ACC112 (cell line): ENCODE results near the gene CTSW.

Source experiments
- H2AFZ ChIP-seq: fragments of 200-600 bp; sonication (generic); one replicate; pipeline ENCODE4 v1.6.0; 2017; ENCODE audit warnings: antibody characterized with exemption, low read length; ENCODE audit not compliant: unreplicated experiment
- H3K27ac ChIP-seq: fragments of 200-600 bp; sonication (generic); 2 replicates; pipeline ENCODE4 v1.5.1; 2014; ENCODE audit warnings: low read depth, mild to moderate bottlenecking, antibody characterized with exemption, low read length, moderate library complexity
- H3K27me3 ChIP-seq: fragments of 200-600 bp; sonication (generic); 2 replicates; pipeline ENCODE4 v1.6.1; 2014; ENCODE audit warnings: mild to moderate bottlenecking, antibody characterized with exemption, low read length, moderate library complexity, mixed read lengths; ENCODE audit not compliant: insufficient read depth
- H3K36me3 ChIP-seq: fragments of 200-600 bp; sonication (generic); 2 replicates; pipeline ENCODE4 v1.6.1; 2016; ENCODE audit warnings: mild to moderate bottlenecking, antibody characterized with exemption, low read length, moderate library complexity, mixed read lengths; ENCODE audit not compliant: insufficient read depth
- H3K4me1 ChIP-seq: fragments of 200-600 bp; sonication (generic); one replicate; pipeline ENCODE4 v1.6.1; 2016; ENCODE audit warnings: low read length, mixed read lengths; ENCODE audit not compliant: insufficient read depth, unreplicated experiment, control insufficient read depth
- H3K4me3 ChIP-seq: fragments of 200-600 bp; sonication (generic); 2 replicates; pipeline ENCODE4 v1.5.1; 2014; ENCODE audit warnings: mild to moderate bottlenecking, low read depth, low read length
- H3K79me2 ChIP-seq: fragments of 200-600 bp; sonication (generic); one replicate; pipeline ENCODE4 v1.6.0; 2016; ENCODE audit warnings: low read length; ENCODE audit not compliant: control insufficient read depth, unreplicated experiment, insufficient read depth

Gene CTSW

DNA sequence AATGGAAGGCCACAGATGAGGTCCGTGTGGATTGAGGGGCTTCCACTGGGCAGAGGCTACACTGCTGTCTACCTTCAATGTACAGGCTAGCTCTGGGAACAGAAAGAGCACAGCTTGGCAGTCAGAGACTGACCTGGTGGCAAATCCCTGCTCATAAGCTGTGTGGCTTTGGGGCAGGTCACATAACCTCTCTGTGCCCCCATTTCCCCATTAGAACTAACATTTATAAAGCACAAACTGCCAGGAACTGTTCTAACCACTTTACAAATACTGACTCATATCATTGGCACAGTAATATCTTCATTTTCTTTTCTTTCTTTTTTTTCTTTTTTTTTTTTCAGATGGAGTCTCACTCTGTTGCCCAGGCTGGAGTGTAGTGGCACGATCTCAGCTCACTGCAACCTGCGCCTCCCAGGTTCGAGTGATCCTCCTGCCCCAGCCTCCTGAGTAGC, 17.4 kb downstream of the CTSW start:
- Histone ChIP-seq H3K79me2 (peaks cover 75% of the 10 kb centered on the region), H2AFZ (no peak overlapping the region), H3K27me3 (no peaks in the 10 kb centered on the region), H3K4me3 (peak overlapping the region; percentile 85), H3K27ac (peak overlapping the region; percentile 91), H3K4me1 (peaks cover 62% of the 10 kb centered on the region), H3K36me3 (peaks cover 40% of the 10 kb centered on the region)

DNA sequence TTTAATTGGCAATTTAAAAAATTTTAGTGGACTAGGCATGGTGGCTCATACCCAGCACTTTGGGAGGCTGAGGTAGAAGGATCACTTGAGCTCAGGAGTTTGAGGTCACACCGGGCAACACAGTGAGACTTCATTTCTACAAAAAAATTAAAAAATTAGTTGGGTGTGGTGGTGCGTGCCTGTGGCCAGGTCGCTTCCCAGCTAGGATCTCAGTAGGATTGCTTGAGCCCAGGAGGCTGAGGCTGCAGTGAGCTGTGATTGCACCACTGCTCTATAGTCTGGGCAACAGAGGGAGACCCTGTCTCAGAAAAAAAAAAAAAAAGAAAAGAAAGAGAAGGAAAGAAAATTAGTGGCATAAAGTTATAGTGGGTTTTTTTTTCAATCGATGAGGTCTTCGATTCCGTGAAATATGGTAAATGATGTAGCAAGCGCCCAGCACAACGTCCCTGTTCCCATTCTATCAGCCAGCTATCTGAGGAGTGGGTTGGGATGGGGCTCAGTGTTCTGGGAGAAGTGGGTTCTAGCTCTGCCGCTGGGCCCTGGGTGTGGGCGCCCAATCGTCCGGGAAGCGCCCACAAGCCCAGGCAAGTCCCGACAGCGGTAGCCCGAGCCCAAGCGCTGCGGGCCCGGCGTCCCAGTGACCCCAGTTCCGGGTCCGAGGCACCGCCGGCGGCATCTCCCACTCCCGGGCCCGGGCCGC, 19.2 kb downstream of the CTSW start:
- H3K27ac ChIP-seq: peak overlapping the region; percentile 91

DNA sequence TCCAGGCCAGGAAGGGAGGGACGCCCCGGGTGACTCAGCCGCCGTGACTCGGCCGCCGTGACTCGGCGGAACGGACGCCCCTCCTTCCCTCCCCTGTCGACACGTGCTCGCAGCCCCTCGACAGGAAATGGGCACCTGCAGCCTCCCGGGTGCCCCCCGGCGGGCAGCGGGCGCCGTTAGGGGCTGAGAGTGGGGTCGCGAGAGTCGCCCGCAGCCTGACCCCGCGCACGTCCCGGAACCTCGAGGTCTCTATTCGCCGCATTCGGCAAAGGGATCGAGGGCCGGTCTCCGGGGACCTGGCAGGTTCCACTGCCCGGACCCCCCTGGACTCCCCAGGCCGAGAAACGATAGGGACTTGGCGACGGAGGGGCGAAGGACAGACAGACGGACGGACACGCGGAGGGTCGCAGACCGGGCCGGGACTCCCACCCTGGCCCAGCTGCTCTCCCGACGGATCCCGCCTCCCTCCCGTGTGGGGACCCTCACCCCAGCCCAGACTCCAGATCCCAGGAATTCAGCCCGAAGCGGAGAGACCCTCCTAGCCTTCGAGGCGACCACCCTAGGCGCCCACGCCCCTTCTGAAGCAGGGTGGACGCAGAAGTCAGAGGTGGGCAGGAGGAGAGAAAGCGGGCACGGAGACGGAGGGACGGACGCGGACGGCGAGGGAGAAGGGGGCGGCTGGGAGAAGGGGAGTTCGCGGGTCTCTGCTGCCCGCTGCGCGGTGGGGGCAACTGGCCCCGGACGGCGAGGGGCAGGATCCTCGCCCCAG, 19.9 kb downstream of the CTSW start:
- no peaks in the 10 kb centered on the region for H3K27me3 ChIP-seq
- H3K4me1 ChIP-seq: peaks cover 58% of the 10 kb centered on the region
- H3K36me3 ChIP-seq: peaks cover 31% of the 10 kb centered on the region
- peak overlapping the region; percentile 85 for H3K4me3 ChIP-seq
- peaks cover 63% of the 10 kb centered on the region for H3K79me2 ChIP-seq
- no peak overlapping the region for H2AFZ ChIP-seq
- H3K27ac ChIP-seq: peak overlapping the region; percentile 91

More for the DNA sequence above, 19.2 kb downstream of the CTSW start:
- Histone ChIP-seq H2AFZ (no peak overlapping the region), H3K36me3 (peaks cover 36% of the 10 kb centered on the region), H3K4me1 (peaks cover 63% of the 10 kb centered on the region), H3K79me2 (peaks cover 69% of the 10 kb centered on the region), H3K4me3 (peak overlapping the region; percentile 85), H3K27me3 (no peaks in the 10 kb centered on the region)

DNA sequence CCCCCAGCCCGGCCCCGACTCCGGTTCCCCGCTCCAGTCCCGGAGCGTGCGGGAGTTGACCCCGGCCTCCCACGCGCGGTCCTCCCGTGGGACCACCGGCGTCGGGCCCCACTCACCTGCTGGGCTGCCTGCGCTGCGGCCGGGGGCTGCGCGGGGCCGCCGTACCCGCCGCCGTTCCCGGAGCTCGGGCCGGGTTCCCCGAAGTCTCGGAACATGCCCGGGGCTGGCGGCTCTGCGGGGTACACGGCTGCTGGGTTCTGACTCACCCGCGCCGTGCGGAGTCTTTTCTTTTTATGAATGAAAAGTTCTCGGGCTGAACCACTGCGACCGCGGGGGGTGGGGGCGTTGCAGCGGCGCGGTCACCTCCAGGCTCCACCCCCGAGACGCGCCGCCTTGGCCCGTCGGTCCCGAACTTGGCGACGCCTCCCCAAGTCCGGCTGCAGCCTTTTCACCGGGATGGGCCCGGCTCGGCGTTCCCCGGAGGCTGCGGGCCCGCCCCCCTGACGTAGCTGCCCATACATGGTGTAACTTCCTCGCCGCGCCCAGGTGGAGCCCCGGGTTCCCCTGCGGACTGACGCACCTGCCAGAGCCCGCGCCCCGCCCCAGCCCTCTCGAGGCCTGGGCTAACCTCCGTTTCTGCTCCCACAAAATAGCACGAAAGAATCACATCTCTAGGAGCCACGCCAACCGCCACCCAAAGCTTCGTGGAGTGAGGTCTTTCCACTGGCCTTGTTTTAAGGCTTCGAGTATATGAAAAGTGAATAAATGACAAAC, 20.7 kb downstream of the CTSW start, which contains the start of gene FOSL1:
Gene FOSL1 (minus strand): TSS at position 264 of the 774 bp plus-strand sequence. CDS start 49 bp downstream, at position 215.
- Histone ChIP-seq H3K27me3 (no peaks in the 10 kb centered on the region), H2AFZ (no peak within 1 kb of the TSS), H3K27ac (peak within 1 kb of the TSS; percentile 91), H3K79me2 (peaks cover 59% of the 10 kb centered on the region), H3K36me3 (peaks cover 31% of the 10 kb centered on the region), H3K4me1 (peaks cover 55% of the 10 kb centered on the region), H3K4me3 (peak within 1 kb of the TSS; percentile 85)

DNA sequence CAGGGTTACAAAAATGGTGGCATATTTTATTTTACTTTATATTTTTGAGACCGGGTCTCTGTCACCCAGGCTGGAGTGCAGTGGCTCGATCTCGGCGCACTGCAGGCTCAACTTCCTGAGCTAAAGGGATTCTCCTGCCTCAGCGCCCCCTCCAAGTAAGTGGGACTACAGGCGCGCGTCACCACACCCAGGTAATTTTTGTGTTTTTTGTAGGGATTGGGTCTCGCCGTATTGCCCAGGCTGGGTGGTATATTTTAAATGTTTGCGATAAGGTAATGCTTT, 21.2 kb downstream of the CTSW start:
- Histone ChIP-seq H3K4me3 (peak overlapping the region; percentile 85), H3K79me2 (peaks cover 54% of the 10 kb centered on the region), H3K27me3 (no peaks in the 10 kb centered on the region), H3K36me3 (peaks cover 25% of the 10 kb centered on the region), H3K4me1 (peaks cover 50% of the 10 kb centered on the region), H2AFZ (no peak overlapping the region), H3K27ac (peak overlapping the region; percentile 91)

DNA sequence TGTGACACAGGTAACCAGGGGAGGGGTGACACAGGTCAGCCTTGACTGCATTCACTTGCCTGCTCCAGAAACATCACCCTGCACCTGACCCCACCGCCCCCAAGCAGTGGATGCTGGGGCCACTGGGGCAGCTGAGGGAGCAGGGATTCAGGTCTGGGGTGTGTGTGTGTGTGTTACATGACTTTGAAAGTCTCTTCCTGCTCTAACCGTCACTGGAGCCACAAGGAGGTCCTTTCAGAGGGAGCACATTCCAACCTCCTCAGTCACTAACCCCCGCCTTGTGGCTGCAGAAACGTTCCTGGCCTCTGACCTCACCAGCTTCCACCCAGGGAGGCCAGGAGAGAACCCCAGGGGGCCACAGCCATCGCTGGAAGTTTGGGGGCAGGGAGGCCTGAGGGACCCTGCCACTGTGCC, 23.4 kb downstream of the CTSW start:
- no peaks in the 10 kb centered on the region for H3K27me3 ChIP-seq
- no peak overlapping the region for H2AFZ ChIP-seq
- H3K4me3 ChIP-seq: peak overlapping the region; percentile 43; the same call in 1 of the 2 replicates
- peaks cover 31% of the 10 kb centered on the region for H3K79me2 ChIP-seq
- H3K27ac ChIP-seq: peak overlapping the region; percentile 91
- H3K4me1 ChIP-seq: peaks cover 45% of the 10 kb centered on the region
- H3K36me3 ChIP-seq: peaks cover 10% of the 10 kb centered on the region

DNA sequence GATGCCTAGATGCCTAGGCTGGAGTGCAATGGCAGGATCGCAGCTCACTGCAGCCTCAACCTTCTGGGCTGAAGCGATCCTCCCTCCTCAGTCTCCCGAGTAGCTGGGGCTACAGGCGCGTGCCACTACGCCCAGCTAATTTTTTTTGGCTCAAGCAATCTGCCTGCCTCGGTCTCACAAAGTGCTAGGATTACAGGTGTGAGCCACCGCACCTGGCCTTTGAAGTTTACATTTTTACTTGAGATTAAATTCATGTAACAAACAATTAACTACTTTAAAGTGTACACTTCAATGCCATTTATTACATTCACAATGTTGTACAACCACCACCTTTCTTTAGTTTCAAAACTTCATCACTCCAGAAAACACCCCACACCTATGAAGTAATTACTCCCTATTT, 24.1 kb downstream of the CTSW start:
- H3K79me2 ChIP-seq: peaks cover 25% of the 10 kb centered on the region
- no peaks in the 10 kb centered on the region for H3K27me3 ChIP-seq
- H3K27ac ChIP-seq: peak overlapping the region; percentile 91
- peaks cover 45% of the 10 kb centered on the region for H3K4me1 ChIP-seq
- peak overlapping the region; percentile 43; the same call in 1 of the 2 replicates for H3K4me3 ChIP-seq
- peaks cover 4% of the 10 kb centered on the region; the same call in 1 of the 2 replicates for H3K36me3 ChIP-seq
- H2AFZ ChIP-seq: no peak overlapping the region

DNA sequence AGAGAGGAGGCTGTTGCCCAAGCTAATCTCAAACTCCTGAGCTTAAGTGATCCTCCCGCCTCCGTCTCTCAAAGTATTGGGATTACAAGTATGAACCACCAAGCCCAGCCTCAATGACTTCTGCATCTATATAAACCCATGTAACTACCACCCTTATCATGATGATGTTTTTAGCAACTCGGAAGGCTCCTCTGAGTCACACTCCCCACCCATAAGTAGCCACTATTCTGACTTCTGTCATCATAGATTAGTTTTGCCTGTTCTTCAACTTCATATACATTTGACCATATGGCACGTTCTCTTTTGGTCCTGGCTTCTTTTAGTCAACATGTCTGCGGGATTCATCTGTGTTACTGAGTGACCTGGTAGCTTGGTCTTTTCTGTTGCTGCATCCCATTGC, 27.0 kb downstream of the CTSW start:
- Histone ChIP-seq H3K4me3 (no peak overlapping the region), H3K27me3 (no peaks in the 10 kb centered on the region), H3K79me2 (peaks cover 3% of the 10 kb centered on the region), H3K36me3 (no peaks in the 10 kb centered on the region), H3K4me1 (peaks cover 53% of the 10 kb centered on the region), H2AFZ (no peak overlapping the region), H3K27ac (peak overlapping the region; percentile 23; the same call in 1 of the 2 replicates)

DNA sequence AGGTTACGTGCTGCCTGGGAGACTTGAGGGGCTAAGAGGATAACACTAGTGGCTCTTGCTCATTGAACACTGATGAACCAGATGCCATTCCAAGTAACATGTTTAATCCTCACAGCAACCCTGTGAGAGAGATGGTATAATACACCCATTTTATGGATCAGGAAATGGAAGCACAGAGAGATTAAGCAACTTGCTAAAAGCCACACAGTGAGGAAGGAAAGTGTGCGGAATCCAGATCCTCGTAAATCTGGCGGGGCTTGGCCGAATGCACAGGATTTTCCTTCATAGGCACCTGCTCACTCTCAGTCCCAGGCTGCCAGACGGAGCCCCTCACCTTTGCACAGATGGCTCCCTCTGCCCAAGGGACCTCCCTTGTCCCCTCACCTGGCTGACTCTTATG, 28.2 kb downstream of the CTSW start:
- H3K4me1 ChIP-seq: peaks cover 53% of the 10 kb centered on the region
- no peaks in the 10 kb centered on the region for H3K36me3 ChIP-seq
- no peak overlapping the region for H2AFZ ChIP-seq
- H3K27me3 ChIP-seq: no peaks in the 10 kb centered on the region
- no peak overlapping the region for H3K27ac ChIP-seq
- no peak overlapping the region for H3K4me3 ChIP-seq
- H3K79me2 ChIP-seq: no peaks in the 10 kb centered on the region
